CD4-positive, alpha-beta T cell treated with Interferon gamma for 1 hour (primary cell): ENCODE data around the gene CASP1.

Experiments
- DNase-seq: peaks from one replicate; pipeline ENCODE4 v3.0.0-alpha.2; 2020

The CASP1 gene

DNA sequence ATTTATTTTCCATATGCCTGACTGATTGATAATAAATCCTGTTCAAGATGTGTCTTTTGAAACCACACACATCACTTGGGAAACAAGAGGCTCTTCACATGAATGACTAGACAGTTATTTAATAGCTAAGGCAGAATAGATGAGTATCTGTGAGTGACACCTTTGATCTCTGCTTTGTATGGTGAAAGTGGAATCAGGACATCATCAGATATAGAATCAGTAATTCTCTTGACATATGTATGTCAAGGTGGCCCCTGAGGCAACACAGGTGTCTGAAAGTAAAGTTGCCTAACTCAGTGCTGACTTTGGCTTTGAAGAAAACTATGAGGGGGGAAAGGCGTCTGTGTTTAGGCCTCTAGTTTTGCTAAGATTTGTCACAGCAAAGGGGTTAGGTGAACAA is 55.1 kb downstream of the CASP1 start:
- DNase-seq, result no peak
